Colon (tissue), 2 donors: ENCODE results near the gene SPATA33.
"Not testable (repeated sequence)": the region's sequence is repeated elsewhere in the genome, so short reads cannot be mapped to it uniquely, and the experiment has no call there.

Experiments used
- FAIRE-seq: peaks from 2 replicates; lab custom pipeline; 2012; peaks lifted over from hg19 to GRCh38; lab: Jason Lieb, UNC
- donor health status: control.
- donor health status: control.

The SPATA33 gene

DNA sequence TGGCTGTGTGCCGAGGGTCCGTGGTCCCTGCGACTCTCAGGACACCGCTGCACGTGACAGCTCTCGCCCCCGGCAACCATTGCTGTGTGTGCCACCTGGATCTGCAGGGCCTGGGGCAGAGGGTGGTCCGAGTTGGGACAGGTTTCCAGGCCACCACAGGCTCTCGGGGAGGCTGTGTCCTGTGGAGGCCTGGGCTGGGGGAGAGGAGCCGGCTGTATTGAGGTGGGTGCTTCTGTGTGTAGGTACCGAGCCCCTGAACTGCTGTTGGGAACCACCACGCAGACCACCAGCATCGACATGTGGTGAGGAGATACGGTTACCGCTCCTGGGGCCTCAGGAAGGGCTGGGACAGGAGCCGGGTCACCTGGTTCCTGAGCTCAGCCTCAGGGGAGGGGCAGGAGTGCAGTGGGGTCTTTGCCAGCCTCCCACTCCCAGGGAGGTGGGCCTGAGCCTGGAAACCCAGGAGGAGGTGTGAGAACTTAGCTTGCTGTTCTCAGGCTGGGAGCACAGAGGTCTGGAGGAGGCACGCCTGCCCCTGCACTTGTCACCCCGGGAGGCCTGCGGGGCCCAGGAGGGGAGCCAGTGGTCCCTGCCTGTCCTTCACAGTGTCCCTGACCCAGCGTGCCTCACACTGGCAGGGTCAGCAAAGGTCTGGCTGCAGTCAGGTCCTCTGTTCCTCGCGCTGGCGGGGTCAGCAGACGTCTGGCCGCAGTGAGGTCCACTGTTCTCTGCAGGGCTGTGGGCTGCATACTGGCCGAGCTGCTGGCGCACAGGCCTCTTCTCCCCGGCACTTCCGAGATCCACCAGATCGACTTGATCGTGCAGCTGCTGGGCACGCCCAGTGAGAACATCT lies 36.5 kb downstream of the SPATA33 start:
- FAIRE-seq: no peak

DNA sequence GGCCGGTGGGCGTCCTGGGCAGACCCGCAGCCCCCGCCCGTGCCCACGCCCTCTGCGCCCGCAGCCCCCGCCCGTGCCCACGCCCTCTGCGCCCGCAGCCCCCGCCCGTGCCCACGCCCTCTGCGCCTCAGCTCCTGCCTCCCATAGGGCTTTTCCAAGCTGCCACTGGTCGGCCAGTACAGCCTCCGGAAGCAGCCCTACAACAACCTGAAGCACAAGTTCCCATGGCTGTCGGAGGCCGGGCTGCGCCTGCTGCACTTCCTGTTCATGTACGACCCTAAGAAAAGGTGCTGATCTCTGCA lies 37.1 kb downstream of the SPATA33 start:
- not testable (repeated sequence) for FAIRE-seq

DNA sequence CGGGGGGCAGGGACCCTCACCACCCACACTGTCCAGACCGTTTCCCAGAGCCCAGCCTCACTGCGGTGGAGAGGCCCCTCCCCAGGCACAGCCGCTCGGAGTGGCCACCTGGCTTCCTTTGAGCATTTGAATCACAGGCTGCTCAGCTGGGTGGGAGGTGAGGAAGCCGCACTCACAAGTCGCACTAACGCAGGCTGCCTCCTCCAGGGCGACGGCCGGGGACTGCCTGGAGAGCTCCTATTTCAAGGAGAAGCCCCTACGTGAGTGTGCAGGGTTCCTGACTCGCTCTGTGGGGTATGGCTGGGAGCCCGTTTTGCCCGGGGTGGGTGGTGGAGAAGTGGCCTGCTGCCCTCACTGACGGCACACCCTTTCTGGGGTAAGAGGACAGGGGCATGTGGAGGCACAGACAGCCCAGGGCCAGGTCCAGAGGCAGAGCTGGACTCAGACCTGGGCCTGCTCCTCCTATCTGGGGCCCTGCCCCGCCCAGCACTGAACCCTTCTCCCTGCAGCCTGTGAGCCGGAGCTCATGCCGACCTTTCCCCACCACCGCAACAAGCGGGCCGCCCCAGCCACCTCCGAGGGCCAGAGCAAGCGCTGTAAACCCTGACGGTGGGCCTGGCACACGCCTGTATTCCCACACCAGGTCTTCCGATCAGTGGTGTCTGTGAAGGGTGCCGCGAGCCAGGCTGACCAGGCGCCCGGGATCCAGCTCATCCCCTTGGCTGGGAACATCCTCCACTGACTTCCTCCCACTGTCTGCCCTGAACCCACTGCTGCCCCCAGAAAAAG lies 37.6 kb downstream of the SPATA33 start:
- no peak for FAIRE-seq

DNA sequence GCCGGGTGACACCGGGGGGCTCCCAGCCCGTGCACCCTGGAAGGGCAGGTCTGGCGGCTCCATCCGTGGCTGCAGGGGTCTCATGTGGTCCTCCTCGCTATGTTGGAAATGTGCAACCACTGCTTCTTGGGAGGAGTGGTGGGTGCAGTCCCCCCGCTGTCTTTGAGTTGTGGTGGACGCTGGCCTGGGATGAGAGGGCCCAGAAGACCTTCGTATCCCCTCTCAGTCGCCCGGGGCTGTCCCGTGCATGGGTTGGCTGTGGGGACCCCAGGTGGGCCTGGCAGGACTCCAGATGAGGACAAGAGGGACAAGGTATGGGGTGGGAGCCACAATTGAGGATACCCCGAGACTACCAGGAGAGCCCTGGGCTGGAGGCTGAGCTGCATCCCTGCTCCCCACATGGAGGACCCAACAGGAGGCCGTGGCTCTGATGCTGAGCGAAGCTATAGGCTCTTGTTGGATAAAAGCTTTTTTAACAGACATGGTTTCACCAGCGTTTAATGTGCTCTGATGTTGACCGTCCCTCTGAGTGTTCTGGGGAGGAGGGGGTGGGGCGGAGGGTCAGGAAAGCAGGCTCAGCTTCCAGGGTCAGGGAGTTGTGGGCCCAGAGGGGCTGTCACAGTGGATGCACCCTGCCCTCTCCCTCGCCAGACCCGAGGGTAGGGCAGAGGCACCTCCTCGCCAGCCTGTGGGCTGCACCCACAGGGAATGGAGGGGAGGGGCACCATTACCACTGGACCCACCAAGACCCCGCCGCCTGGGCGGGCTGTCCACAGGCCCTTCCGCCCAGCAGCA lies 38.4 kb downstream of the SPATA33 start:
- FAIRE-seq: no peak

DNA sequence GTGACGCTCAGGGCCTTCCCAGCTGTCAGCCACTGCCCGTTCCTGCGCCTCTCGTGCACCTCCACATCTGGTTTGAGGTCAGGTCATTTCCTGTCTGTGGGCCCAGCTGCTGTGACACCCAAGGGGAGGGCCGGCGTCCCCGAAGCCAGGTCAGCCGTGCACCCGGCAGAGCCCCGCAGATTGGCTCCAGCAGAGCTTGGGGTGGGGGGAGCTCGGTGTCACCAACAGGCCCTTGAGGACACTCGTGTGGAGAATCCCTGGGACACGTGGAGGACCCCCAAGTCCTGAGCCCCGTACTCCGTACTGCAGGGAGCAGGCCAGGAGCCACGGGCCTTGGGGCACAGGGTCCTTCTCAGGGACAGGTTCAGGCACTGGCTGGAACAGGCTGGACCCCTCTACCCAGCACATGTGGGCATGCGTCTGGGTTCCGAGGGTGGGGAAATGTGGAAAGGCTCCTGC lies 39.1 kb downstream of the SPATA33 start:
- FAIRE-seq: no peak

DNA sequence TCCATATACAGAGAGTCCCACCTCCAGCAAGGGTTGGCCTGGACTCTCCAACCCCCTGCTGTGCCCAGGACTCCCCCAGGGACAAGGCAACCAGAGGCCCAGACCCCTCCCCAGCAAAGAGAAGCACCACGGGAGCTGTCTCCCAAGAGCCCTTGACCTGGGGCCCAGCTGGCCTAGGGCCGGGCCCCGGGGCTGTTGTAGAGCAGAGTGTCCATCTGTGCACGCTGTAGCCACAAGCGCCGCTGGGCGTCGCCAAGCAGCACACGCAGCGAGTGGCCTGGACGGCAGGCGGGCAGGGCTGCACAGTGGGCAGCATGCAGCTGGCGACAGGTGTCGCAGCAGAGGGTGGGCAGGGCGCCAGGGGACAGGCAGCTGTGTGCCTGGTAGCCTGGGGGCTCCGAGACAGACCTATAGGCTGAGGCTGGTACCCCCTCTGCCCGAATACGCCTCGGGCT lies 39.6 kb downstream of the SPATA33 start:
- no peak for FAIRE-seq

DNA sequence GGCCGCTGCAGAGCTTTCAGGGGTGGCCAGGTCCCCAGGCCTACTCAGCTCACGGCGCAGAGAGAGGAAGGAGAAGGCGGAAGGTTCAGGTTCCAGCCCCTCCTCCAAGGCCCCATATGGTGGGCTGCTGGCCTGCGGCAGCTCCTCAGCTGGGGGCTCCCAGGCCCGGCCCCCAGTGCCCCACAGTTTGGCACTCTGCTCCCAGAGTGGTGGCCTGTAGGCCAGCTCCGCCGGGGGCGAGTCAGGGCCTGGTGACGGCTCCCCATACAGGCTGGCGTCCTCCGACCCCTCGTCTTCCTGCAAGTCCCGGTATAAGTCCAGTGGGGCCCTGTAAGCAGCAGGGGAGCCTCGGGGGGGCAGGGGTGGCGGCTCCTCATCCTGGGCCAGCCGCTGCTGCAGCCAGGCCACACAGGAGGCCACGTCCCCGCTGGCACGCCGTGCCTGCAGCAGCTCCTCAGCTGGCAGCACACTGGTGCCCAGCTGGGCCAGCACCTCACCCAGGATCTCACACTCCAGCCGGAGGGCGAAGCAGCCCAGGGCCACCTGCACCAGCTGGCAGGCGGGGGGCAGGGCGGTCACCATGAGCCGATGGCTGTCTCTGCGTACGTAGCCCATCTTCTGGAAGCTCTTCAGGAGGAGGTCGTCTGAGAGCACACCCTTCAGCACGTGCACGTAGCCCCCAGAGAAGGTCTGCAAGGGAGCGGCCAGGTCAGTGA lies 40.1 kb downstream of the SPATA33 start:
- no peak for FAIRE-seq

DNA sequence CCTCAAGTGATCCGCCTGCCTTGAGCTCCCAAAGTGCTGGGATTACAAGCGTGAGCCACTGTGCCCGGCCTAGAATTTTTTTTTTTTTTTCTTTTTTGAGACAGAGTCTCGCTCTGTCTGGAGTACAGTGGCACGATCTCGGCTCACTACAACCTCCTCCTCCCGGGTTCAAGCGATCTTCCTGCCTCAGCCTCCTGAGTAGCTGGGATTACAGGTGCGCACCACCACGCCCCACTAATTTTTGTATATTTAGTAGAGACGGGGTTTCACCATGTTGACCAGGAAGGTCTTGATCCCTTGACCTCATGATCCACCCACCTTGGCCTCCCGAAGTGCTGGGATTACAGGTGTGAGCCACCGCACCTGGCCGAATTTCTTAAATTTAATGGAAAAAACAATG lies 41.1 kb downstream of the SPATA33 start:
- FAIRE-seq: not testable (repeated sequence)

DNA sequence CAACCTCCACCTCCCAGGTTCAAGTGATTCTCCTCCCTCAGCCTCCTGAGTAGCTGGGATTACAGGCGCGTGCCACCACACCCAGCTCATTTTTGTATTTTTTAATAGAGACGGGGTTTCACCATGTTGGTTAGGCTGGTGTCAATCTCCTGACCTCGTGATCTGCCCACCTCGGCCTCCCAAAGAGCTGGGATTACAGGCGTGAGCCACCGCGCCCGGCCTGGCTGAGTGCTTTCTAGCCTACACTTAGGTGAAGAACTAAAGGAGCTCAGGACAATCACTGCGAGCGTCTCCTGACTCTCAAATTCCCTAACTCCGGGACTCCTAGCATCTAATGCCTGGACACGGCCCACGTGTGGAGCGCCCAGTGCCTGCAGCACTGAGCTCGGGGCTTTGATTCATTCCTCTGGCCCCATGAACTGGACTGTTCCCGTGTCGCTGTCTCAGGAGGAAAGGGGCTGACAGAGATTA lies 42.0 kb downstream of the SPATA33 start:
- FAIRE-seq: not testable (repeated sequence)

DNA sequence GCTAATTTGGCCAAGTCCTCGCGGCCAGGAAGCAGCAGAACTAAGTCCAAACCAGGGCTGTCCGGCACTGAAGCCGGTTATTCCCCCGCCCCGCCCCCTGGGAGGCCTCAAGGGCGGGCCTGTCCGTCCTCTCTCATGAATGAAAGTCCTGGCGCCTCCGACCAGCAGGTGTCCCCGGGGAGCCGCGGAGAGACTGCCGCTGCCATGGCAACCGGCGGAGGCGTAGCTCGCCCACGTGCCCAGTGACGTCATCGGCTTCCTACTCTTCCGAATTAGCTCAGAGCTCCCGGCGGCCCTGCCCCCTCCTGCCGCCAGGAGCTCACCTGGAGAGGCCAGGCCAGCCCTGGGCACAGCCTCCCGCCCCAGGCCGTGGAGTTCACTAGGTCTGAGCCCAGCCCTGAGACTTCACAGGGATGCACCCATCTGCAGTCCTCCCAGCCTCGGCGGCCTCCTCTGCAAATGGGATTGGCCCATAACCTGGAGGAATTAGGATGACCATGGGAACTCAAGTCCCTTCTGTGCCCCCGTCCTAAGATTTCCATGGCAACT lies 42.5 kb downstream of the SPATA33 start:
- peak; percentile 49 for FAIRE-seq

DNA sequence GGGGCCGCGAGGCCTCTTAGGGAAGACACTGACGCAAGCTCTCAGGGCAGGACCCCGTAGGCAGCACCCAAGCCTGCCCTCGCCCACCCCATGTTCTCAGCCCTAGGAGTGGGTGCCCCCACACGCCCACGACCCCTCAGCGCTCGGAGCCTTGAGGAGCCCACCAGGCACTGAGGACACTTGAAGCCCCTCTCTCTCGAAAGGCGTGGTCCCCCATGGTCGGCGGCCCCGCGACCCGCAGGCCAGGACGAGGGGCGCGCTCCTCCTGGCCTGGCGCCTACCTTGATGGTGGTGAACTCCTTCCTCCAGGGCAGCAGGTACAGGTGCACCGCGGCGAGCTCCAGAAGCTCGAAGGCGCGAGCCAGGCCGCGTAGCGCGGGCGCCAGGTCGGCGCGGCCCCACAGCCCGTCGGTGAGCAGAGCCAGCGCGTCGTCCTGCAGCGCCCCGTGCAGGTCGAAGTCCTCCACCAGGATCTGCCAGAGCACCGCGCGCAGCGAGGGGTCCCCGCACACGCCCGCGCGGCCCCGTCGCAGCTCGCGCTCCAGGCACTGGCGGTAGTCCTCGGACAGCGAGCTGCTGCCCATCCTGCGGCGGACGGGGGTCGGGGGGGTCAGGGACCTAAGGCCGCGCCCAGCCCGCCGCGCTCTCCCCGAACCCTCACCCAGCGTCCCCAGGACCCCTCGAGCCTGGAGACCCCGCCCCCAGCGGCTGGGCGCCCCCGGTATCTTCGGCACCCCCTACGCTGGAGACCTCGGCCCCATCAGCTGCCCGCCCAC lies 43.2 kb downstream of the SPATA33 start:
- FAIRE-seq: no peak

DNA sequence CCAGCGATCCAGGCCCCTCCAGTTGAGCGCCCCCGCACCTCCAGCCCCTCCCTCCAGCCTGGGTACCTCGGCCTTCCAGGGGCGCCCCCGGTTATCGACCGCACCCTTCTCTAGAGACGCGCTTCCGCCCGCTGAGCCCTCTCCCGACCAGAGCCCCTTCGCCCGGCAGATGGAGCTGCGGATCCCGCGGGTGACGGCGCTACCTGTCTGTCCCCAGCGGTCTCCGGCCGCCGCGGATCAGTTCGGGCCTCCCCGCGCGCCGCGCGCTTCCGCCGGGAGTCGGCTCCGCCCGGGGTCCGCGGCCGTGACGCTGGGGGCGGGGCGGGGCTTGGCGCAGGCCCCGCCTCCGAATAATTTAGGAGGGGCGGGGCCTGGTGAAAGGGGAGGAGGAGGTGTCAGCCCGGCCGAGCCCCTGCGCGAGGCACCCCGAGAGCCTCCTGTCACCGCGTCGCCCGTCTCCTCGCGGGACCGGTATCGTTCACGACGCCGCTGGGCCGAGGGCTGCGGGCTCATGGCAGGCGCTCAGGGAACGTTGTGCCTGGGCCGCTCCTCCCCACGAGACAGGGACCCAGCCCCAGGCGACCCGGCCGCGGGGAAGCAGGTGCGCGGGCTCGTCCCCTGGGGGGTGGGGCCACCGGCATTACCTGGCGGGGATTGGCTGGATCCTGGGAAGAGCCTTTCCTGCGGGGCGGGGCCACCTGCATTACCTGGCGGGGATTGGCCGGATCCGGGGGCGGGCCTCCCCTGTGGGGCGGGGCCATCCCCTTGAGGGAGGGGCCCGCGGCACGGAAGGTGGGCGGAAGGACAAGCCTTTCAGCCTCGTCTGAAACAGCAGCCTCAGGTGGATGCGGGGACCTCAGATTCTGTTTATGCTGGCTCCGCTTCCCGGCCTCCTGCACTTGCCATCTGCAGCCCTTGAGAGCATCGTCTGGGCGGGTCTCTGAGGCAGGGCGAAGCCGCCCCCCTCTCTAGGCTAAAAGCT lies 44.1 kb downstream of the SPATA33 start, which contains the start of gene SPATA2L:
Gene SPATA2L (minus strand): TSS at position 281 of the 982 bp plus-strand sequence. CDS start 473 bp downstream, outside the sequence.
- FAIRE-seq: no peak

DNA sequence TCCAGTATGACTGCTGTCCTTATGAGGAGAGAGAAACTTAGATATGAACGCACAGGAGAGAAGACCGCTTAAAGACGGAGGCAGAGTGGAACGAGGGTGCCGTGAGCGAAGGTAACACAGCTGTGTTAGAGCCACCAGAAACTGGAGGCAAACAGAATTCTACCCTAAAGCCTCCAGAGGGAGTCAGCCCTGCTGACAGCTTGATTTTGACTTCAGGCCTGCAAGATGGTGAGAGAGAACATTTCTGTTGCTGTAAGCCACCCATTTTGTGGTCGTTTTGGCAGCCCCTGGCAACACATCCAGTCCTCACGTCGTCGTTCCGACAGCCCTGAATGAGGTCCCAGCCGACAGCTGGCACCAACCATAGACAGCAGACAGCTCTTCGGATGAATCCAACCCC lies 46.6 kb downstream of the SPATA33 start:
- FAIRE-seq: no peak

DNA sequence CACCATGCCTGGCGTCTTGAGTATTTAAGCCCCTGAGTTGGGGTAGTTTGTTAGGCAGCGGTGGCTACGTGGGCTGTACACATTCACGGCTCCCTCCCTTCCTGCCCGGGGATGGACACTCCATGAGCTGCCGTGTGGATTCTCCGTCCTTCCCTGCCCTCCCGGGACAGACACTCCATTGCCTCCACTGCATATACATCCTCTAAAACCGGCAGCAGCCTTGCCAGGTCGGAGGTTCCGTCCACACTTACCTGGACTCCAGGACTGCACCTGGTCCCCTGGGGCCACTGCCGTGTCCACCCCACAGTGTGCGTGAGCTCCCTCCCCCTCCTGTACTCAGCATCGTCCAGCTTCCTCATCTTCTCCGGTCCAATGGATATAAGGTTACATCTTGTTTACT lies 47.4 kb downstream of the SPATA33 start:
- no peak for FAIRE-seq

DNA sequence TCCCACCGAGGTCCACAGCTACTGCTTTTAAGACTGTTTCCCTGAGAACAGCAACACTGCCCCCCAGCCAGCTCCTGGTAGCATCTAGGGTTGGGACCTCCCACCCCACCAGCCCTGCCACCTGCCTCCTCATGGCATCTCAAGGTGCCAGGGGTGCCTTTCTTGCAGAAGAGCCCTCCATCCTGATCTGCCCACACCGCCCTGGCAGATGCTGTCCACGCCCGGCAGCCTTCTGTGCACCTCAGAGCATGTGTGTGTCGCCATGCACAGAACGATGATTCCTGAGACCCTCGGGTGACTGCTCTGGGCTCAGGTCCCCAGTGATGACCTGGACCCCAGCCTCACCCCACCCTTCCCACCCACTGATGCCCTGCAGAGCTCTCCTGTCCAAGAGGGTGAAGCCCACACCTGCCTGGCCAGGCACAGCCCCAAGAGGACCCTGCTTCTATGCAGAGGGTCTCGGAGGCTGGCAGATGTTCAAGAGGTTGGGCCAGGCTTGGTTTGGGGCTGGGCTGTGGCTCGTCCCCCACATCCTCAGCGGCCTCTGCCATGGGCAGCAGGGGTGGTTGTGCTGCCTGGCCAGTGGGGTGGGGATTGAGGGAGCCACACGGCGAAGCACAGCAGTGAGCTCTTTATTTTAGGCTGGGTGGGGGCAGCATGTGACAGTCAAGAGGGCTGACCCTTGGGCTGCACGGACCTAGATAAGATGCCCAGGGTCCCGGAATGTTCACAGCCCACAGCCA lies 49.1 kb downstream of the SPATA33 start:
- no peak for FAIRE-seq

DNA sequence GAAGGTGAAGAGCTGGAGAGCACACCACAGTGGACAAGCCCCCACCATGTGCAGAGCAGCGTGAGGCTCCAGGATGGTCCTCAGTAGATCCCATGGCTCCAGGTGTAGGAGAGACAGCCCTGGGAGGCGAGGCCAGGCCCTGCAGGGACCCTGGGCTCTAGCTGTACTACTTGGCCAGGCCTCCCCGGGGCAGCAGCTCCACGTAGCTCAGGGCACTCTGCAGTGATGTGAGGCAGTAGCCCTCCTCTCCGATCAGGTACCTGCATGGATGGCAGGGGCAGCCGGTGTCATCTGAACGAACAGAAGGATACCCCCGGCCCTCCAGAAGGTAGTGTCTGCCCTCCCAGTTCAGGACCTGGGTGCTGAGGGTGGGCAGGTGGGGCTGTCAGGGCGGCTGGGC lies 50.1 kb downstream of the SPATA33 start:
- FAIRE-seq: no peak

DNA sequence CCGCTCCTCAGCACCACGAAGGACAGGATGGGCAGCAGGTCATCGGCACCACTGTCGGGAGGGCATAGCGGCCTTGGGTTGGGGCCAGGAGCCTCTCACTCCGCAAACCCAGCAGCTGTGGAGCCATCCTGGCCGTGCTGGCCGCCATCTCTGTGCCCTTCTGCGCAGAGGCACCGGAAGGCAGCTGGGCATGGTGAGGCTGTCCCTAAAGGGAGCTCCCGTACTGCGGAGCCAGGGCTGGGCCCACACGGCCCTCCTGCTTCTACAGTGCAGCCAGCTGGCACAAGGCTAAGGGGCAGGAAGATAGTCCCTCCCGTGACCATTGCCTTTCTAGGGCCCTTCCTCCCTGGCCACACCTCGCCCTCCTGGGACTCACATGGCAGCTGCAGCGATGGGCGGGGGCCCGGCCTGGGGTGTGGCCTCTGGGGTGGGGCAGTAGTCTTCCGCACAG lies 50.9 kb downstream of the SPATA33 start:
- no peak for FAIRE-seq

DNA sequence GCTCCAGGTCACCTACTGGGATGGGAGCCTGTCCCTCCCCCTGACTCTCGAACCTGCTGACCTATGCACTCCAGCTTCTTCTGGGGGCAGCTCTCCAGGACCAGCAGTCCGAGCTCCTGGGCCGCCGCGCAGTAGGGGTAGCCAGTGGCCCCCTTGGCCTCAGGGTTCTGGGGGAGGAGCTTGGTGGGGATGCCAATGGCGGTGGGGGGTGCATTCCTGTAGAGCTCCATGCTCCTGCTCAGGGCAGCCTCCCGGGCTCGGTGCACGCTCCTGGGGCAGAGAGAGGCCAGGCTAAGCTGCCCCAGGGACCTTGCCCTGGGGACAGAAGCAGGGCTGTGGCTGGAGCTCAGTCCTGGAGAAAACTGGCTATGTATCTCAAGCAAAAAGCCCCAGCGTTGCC lies 51.5 kb downstream of the SPATA33 start:
- FAIRE-seq: no peak
